ENCODE results near the gene RPH3AL.
"Not testable (repeated sequence)": the region's sequence is repeated elsewhere in the genome, so short reads cannot be mapped to it uniquely, and the experiment has no call there.

RPH3AL gene

GRCh38 chr17:226108-227077 lies 126.2 kb downstream of the RPH3AL start:
- no peak for DNase-seq (ENCODE audit: low read depth)

GRCh38 chr17:225551-225950 lies 127.1 kb downstream of the RPH3AL start:
- DNase-seq (ENCODE audit: low read depth): no peak

- not testable (repeated sequence) for DNase-seq (ENCODE audit: low read depth)
Observed at GRCh38 chr17:224576-224975, 128.0 kb downstream of the RPH3AL start.

GRCh38 chr17:223723-224471 lies 128.7 kb downstream of the RPH3AL start:
- DNase-seq (ENCODE audit: low read depth): no peak

GRCh38 chr17:222172-222571 lies 130.4 kb downstream of the RPH3AL start:
- DNase-seq (ENCODE audit: low read depth): no peak

- DNase-seq (ENCODE audit: low read depth): no peak
Observed at GRCh38 chr17:219696-220095, 132.9 kb downstream of the RPH3AL start.

GRCh38 chr17:218432-219110 lies 134.0 kb downstream of the RPH3AL start:
- no peak for DNase-seq (ENCODE audit: low read depth)

GRCh38 chr17:216625-217024 lies 136.0 kb downstream of the RPH3AL start:
- no peak for DNase-seq (ENCODE audit: low read depth)

- DNase-seq (ENCODE audit: low read depth): not testable (repeated sequence)
Observed at GRCh38 chr17:215563-216478, 136.8 kb downstream of the RPH3AL start.

GRCh38 chr17:214881-215331 lies 137.7 kb downstream of the RPH3AL start:
- no peak for DNase-seq (ENCODE audit: low read depth)

- DNase-seq (ENCODE audit: low read depth): no peak
Observed at GRCh38 chr17:213286-214105, 139.1 kb downstream of the RPH3AL start.

GRCh38 chr17:210402-210801 lies 142.2 kb downstream of the RPH3AL start:
- no peak for DNase-seq (ENCODE audit: low read depth)

GRCh38 chr17:208429-208828 lies 144.2 kb downstream of the RPH3AL start:
- DNase-seq (ENCODE audit: low read depth): no peak

GRCh38 chr17:207775-208174 lies 144.8 kb downstream of the RPH3AL start:
- no peak for DNase-seq (ENCODE audit: low read depth)

GRCh38 chr17:206941-207560 lies 145.6 kb downstream of the RPH3AL start:
- DNase-seq (ENCODE audit: low read depth): no peak

- not testable (repeated sequence) for DNase-seq (ENCODE audit: low read depth)
Observed at GRCh38 chr17:206484-206883, 146.1 kb downstream of the RPH3AL start.

- DNase-seq (ENCODE audit: low read depth): no peak
Observed at GRCh38 chr17:205817-206216, 146.8 kb downstream of the RPH3AL start.

GRCh38 chr17:205148-205669 lies 147.4 kb downstream of the RPH3AL start:
- no peak for DNase-seq (ENCODE audit: low read depth)

- no peak for DNase-seq (ENCODE audit: low read depth)
Observed at GRCh38 chr17:204427-205147, 148.0 kb downstream of the RPH3AL start.

Data from EH (cell line).